GM21526 (cell line): ENCODE measurements around the gene MLANA.

Experiments used
- ATAC-seq: cut with Tn5 transposase; IDR thresholded peaks from one replicate; pipeline ENCODE4 v1.9.1; 2021; ENCODE audit warnings: moderate library complexity; ENCODE audit not compliant: unreplicated experiment, low FRiP score

Gene MLANA, protein sequence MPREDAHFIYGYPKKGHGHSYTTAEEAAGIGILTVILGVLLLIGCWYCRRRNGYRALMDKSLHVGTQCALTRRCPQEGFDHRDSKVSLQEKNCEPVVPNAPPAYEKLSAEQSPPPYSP

DNA sequence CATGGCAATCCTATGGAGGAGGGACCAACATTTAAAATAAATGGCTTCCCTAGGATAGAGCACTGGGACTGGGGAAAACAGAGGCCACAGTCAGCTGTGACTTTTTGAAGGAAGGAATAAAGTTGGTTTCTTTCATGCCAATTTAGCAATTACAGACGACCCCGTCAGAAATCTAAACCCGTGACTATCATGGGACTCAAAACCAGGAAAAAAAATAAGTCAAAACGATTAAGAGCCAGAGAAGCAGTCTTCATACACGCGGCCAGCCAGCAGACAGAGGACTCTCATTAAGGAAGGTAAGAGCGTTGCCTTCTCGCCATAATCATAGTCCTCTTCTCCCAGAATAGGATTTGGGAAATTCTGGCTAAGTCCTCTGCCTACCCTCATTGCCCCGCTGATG is at the start of gene MLANA:
MLANA (plus strand) TSS at position 249 of the 400 bp plus-strand sequence. CDS start 1,586 bp downstream, outside the sequence.
- no peak for ATAC-seq

DNA sequence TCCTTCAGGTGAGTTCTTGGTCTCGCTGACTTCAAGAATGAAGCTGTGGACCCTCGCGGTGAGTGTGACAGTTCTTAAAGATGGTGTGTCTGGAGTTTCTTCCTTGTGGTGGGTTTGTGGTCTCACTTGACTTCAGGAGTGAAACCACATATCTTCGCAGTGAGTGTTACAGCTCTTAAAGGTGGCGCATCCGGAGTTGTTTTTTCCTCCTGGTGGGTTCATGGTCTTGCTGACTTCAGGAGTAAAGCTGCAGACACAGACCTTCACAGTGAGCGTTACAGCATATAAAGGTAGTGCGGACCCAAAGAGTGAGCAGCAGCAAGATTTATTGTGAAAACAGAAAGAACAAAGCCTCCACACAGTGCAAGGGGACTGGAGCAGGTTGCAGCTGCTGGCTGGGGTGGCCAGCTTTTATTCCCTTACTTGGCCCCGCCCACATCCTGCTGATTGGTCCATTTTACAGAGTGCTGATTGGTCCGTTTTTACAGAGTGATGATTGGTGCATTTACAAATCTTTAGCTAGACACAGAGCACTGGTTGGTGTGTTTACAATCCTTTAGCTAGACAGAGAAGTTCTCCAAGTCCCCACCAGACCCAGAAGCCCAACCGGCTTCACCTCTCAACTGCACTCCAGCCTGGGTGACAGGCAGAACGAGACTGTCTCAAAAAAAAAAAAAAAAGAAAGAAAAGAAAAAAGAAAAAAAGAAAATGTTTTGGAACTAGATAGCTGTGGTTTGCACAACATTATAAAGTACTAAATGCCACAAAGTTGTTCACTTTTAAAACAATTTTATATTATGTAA is 48.7 kb upstream of the MLANA start:
- no peak for ATAC-seq

DNA sequence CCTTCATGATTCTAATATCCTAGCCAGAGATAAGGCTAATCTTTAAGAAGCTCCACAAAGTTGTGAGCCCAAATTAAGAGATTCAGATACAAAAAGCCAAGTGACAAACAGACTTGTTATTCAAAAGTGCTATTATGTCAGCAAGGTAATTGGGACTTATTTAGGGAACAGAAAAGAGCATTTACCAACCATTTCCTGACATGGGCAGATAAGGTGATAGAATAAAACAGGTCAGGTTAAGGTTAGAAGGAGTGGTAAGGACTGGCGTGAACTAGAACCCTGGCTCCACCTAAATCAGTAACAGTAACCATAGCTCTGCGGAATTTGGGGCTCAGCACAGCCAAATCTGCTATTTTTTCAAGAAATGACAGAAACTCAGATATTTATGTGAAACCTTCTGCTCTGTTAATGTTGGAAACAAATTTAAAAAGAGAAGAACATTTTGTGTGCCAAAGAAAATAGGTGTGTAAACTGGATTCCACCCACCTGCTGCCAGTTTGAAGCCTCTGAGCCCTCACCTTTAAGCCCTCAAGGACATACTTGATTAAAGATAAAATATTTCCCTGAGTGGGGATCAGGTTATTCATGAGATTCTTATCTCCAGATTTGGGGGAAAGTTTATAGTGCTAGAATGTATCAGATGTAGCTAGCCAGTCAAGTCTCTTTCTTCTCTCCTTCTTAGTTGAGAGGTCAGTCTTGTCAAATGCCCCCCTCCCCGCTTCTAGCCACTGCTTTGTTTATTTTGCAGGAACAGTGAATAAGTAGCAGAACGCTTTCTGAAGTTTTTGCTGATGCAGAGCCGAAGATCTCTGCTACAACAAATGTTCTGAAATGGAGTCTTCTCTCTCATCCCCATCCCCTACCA is 47.5 kb upstream of the MLANA start:
- no peak for ATAC-seq

DNA sequence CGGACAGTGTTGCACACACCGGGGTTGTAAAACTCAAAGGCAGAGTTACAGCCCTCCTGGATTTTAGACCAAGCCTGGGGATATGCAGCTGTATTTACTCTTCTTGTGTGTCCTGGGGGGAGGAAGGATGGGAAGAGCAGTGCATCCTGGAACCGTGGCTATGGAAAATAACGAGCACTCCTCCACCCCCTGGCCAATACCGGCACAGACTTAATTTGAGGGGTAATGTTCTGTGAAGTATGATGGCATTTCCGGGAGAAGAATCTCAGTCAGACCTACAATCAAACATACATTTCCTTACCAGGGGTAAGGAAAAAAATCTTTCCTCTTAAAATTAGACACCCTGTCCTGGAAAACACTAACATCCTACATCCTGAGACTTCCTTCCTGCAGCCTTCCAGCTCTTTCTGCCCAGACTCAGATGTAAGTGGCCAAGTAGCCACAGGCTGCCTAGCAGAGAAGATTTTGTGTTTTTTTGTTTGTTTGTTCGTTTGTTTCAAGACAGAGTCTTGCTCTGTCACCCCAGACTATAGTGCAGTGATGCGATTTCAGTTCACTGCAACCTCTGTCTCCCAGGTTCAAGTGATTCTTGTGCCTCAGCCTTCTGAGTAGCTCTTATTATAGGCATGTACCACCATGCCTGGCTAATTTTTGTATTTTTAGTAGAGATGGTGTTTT is 46.8 kb upstream of the MLANA start:
- no peak for ATAC-seq

DNA sequence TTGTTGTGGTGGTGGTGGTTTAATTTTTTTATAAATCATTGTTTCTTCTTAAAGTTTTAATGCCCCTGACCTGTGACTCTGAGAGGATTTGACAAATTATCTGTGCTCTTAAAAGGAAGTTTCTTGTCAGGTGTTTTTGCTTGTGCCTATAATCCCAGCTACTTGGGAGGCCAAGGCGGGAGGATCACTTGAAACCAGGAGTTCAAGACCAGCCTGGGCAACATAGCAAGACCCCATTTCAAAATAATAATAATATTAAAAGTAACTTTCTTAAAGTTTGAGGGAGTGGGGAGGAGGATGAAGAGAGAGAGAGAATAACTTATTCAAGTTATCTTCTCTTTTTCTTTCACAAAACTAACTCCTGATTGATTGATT is 45.5 kb upstream of the MLANA start:
- no peak for ATAC-seq

DNA sequence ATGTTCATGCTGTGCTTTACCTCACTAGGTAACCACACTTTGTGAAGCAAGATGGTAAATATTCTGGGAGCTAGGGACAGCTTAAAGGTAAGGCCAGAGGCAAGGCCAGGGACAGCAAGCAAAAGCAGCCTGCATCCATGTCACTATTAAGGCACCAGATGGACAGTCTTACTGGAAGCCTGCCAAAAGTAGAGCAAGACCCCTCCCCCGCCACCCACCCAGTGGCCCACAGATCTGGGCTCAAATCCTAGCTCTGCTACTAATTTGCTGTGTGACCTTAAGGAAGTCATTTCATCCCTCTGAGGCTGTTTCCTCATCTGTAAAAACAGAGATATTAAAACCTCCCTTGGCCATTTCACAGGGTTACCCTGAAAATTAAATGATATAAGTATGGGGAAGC is 44.6 kb upstream of the MLANA start:
- ATAC-seq = no peak

DNA sequence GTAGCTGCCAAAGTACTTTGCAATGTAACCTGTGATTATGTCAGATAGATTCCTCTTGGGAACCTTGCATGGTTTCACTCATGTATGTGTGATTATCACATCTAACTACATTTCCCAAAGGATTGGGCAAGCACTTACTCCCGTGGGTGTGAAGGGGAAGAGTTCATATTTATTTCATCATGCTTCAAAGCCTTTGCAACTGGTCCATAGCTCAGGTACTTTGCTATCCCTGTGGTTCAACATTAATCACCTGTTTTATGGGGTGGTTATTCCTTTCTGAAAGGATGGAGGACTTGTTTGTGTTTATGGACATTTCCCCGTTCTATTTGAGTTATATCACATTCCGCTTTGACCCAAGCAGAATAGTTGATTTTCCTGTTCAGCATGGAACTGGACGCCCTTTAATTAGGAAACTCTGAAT is 44.2 kb upstream of the MLANA start:
- ATAC-seq = no peak

DNA sequence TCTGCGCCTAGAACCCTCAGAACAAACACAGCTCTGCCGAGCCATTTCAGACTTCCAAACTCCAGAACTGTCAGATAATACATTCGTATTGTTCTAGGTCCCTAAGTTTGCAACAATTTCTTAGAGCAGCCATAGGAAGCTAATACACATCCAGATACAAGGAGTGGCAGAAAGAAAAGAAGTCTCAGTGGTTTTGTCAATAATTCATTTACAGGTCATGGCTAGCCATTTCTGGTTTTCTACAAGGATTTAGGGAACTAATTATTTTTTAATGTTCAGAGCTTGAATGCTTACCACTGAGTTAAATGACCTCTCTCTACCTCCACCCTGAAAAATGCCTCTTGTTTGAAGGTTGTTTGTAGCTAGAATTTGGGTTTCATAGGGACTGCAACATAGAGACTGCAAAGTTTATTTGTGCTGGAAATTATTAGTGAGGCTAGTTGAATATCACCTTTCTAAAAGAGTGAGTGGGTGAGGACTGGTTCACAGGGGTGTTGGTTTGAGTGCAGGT is 42.3 kb upstream of the MLANA start:
- no peak for ATAC-seq

DNA sequence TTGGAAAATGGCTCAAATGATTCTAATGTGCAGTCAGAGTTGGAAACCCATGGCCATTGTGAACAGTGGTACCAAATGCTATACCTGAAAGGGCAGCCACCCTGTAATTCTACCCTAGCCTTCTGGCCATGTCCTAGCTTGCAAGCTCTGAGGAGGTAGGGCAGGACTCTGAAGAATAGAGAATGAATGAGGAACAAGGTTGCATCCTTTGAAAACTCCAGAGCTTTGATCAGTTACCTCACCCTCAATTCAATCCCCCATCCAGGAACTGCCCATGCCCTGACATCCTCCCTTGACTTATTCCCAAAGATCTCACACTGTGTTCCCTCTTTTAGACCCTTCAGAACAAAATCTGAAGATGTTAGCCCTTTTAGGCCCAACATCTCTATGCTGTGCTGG is 40.0 kb upstream of the MLANA start:
- no peak for ATAC-seq

DNA sequence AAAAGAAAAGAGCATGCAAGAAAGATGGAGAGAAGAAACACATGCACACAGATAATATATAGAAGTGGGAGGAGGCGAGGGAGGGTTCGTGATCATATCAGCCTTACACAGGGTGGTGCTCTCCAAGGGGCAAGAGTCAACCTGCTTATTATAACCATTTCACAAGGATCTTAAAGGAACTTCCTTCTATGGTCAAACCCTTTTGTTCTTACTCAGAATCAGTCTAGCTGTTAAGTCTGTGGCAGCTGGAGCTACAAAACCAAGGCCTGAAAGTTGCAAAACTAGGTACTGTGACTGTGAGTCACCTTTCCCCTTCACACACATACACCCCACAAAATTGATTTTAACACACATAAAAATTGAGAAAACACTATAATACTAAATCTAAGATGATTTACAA is 39.2 kb upstream of the MLANA start:
- ATAC-seq = peak; percentile 90

DNA sequence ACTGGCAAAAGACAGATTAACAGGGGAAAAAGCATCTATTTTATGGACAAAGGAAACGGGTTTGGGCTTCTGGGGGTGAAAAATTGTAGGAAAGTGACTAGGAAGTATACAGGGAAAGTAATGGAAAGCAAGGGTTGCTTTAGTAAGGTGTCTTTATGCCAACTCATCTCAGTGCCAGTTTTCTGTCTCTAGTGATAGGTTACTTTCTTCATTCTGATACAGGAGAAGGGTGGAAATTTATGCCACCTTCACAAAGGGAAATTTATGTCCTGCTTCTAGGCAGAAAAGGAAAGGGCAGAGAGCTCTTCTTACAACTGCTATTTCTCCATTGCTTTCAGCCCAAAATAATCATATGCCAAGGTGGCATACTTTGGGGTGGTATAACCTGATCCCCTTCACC is 37.7 kb upstream of the MLANA start:
- no peak for ATAC-seq

DNA sequence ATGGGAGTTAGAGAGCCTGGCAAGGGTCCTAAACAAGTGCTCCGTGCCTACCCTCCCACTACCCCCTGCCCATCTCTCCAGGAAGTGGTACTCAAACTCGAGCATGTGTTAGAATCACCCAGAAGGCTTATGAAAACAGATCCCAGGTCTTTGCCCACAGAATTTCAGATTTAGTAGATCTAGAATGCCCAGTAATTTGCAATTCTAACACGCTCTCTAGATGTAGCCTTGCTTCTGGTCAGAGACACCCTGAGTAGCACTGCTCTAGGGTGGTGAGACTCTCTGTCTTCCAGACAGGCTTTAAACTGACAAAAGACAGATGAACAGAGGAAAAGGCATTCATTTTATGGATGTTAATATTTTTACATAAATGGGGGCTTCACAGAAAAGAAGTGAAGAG is 37.1 kb upstream of the MLANA start:
- no peak for ATAC-seq

DNA sequence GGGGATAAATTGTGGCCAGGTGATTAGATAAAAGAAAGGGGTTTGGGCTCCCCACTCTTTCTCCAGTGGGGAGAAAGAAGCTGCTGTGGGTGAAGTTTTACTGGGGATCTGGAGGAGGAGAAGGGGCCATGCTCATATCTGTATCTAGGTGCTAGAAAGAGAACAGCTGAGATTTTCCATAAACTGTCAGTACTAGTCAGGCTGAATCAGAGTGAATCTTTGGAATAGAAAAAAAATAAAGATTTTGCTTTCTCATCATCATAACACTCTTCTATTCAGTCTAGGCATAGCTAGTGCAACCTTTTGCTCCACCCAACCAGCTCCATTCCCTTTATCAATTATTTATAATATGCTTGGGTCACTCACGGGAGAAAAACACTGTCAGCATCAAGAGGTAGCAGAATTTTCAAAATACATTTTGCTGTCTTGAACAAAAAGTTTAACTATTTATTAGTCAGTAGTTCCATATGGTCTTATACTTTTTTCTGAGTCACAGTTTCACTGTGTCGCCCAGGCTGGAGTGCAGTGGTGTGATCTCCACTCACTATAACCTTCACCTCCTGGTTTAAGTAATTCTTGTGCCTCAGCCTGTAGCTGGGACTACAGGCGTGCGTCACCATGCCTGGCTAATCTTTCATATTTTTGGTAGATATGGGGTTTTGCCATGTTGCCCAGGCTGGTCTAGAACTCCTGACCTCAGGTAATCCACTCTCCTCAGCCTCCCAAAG is 36.5 kb upstream of the MLANA start:
- ATAC-seq = no peak

DNA sequence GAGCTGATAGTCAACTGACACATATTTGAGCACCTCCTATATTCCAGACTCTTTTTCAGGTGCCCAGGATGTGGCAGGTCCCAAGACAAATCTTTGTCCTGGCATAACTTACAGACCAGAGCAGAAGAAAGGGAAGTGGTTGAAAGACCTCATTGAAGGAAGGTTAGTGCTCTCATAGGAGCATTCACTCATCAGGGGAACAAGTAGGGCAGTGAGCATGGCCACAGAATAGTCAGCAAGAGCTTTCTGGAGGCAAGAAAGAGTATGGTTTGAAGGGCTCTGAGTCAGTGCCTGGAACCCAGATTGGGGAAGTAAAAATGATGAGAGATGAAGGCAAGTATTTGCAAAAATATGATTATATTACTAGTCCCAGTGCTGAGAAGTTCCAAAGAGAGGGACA is 32.8 kb upstream of the MLANA start:
- no peak for ATAC-seq

DNA sequence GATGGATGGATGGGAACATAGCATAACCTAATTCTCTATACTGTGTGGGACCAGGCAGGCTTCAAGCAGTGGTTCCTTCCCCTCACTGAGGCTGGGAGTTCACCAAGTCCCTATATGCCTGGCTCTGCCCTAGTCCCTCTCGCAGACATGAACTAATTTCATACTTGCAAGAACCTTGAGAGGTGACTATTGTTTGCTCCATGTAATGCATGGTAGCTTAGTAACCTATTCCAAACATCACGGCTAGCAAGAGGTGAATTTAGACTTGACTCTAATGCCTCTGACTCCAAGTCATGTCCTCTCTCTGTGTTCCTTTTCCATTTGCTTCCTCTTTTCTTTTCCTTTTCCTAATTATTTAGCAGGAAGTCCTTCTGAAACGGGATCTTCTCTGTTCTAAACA is 31.9 kb upstream of the MLANA start:
- no peak for ATAC-seq

DNA sequence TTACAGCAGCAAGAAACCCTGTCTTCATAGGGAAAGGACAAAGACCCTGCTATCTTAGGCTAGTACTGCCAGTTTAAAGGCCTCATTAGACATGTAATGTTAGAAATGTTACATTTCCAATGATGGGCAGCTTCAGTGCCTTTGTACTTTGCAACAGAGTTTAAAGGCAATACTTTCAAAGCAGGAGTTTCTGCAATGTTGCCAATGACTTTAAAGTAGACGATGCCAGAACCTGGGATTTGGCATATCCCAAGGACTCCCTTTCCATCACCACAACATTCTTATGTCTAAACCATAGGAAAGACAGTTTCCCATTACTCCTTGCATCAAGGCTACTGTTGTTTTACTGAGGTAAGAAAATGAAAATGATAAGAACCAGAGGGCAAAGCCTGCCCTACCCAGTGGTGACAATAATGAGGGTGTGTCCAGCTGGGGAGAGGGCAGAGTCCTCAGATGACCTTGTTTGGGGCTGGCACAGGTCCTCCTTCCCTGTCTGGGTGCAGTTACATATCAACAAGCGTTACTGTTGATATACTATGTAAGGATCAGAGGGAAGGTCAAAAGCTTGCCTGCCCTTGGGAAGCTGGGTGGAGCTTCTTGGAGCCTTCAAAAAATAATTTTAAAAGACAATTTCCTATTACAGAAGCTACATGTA is 27.5 kb upstream of the MLANA start:
- ATAC-seq = no peak

DNA sequence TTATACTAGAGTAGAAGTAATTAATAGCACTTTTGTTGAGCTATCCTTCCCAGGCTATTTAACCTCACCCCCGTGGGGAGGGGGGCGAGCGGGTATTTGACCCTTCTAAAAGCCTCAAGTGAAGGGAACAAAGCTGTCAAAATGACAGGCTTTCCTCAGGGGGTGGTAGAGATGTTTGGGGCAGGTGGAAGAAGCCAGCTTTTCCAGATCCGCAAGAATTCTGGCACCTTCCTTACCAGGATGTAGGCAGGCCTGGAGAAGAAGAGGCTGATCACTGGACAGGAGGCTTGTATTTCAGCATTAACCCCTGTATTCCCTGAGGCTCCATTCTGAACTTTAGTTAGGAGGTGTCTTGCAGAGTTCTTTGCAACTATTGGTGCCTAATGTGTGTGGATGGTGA is 26.2 kb upstream of the MLANA start:
- no peak for ATAC-seq

DNA sequence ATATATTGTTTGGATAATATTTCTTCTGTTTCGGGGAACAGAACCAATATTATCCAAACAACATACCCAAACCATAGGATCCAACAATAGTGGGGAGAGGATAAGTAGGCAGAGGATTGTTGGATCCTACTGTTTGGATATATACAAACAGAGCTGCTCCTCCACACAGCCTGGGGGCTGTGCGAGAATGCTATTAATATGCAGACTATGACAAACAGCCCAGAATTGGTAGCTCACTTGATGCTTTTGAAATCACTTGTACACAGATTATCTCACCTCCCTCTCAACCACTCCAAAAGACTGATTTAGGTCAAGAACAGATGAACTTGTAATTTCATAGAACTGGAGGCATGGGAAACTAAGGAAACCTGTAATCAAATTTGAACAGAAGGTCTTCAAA is 24.4 kb upstream of the MLANA start:
- ATAC-seq = no peak

DNA sequence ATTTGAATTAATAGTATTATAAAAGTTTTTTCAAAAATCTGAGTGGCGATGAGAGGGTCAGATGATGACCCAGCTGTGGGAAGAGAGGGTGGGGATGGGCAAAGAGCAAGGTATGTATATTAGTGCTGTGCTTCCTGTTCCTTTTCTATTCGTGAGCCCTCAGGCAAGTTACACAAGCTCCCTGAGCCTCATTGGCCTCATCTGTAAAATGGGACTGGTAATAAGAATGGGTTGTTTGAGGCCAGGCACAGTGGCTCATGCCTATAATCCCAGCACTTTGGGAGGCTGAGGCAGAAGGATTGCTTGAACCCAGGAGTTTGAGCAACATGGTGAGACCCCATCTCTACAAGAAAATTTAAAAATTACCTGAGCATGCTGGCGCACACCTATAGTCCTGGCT is 24.0 kb upstream of the MLANA start:
- ATAC-seq = no peak

DNA sequence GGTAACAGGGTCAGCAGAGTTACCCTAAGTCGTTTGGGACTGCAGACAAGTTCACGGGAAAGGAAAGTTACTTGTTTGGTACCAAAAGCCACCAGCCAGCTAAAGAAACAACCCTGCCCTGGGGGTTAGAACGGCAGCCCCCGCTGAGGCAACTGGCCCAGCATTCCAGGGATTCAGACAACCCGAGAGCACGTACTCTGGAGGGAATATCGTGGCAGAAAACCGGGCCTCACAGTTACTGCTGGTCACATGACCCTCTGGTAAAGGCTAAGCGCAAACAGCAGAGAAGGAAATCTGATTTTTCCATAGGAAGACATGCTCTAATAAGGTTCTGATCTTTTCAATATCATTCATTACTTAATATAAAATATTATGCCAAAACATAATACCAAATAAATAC is 22.5 kb upstream of the MLANA start:
- no peak for ATAC-seq
